Lung (tissue), 16 donors: ENCODE measurements around the gene NAA35. TPM values are rescaled to one million over a fixed set of nuclear protein-coding genes. Genes with fewer than 3 reads are reported as not detected.

ENCODE experiments used
- ATAC-seq: fragments of 200-7000 bp; cut with Tn5 transposase; one replicate; pipeline ENCODE4 v1.9.1; 2020; ENCODE audit warnings: moderate number of reproducible peaks; ENCODE audit not compliant: insufficient read depth, low FRiP score
- DNase-seq, 3 donors: peaks; one replicate each; pipeline ENCODE4 v3.0.0-alpha.2; 2013 to 2017
- H3K27ac ChIP-seq, 2 donors: one replicate each; pipeline ENCODE4 v1.5.1; 2013; ENCODE audit warnings: mild to moderate bottlenecking in 2 of 2, moderate library complexity in 2 of 2, control low read depth in 1 of 2, inconsistent platforms in 1 of 2, low read depth in 1 of 2, low read length in 1 of 2
- H3K27me3 ChIP-seq, 3 donors: one replicate each; pipeline ENCODE4 v1.5.1; 2013; ENCODE audit warnings: low read length in 2 of 3; ENCODE audit not compliant: control insufficient read depth in 3 of 3, insufficient read depth in 3 of 3
- H3K36me3 ChIP-seq, 4 donors: one replicate each; pipeline ENCODE4 v1.5.1; 2013; ENCODE audit warnings: low read length in 4 of 4, mild to moderate bottlenecking in 1 of 4, moderate library complexity in 1 of 4; ENCODE audit not compliant: control insufficient read depth in 4 of 4, insufficient read depth in 4 of 4
- H3K4me1 ChIP-seq, 5 donors: one replicate each; pipeline ENCODE4 v1.5.1; 2013; ENCODE audit warnings: low read length in 5 of 5, mild to moderate bottlenecking in 2 of 5, moderate library complexity in 1 of 5; ENCODE audit not compliant: control insufficient read depth in 5 of 5, insufficient read depth in 5 of 5
- H3K4me3 ChIP-seq: one replicate; pipeline ENCODE4 v1.5.1; 2013; ENCODE audit warnings: mild to moderate bottlenecking, control low read depth, moderate library complexity
- H3K9ac ChIP-seq, 2 donors: one replicate each; pipeline ENCODE4 v1.5.1; 2013; ENCODE audit warnings: low read length in 2 of 2, control low read depth in 1 of 2; ENCODE audit not compliant: insufficient read depth in 1 of 2
- H3K9me3 ChIP-seq, 4 donors: one replicate each; pipeline ENCODE4 v1.5.1; 2013; ENCODE audit warnings: low read length in 3 of 4, mild to moderate bottlenecking in 1 of 4, moderate library complexity in 1 of 4; ENCODE audit not compliant: control insufficient read depth in 4 of 4, insufficient read depth in 3 of 4
- CTCF ChIP-seq: IDR thresholded peaks from 2 replicates; pipeline ENCODE4 v1.5.1; 2012; ENCODE audit warnings: mild to moderate bottlenecking; ENCODE audit errors: control extremely low read depth, extremely low read depth
- WGBS, 2 donors: extraction: QIAGEN DNeasy Blood & Tissue Kit; methylation state at CpG; one replicate each; pipeline ENCODE4 v1.1.7; 2013; 5-methylcytosine and 5-hydroxymethylcytosine counted together
- long read RNA-seq, 5 donors: transcript quantifications; one replicate each; lab custom pipeline, GENCODE V29; 2026
- polyA plus RNA-seq, 2 donors: library from polyadenylated mRNA; stranded (reverse); fragments of 200-250 nt; gene quantifications; one replicate each; pipeline ENCODE4 v1.2.1, GENCODE V29; 2013
- total RNA-seq, 2 donors: library from RNA; depleted of rRNA in 1 of 2; stranded (reverse); fragments of >200 nt in 1 of 2; gene quantifications; one replicate each; pipeline ENCODE4 v1.2.1, GENCODE V29; 2014 to 2021
- donor health status: control.
- donor health status: control.
- donor health status: Bipolar disorder and iron deficiency.
- donor health status: healthy.
- donor health status: DM: yes; HTN: yes; CAD: no.

The NAA35 gene
- total RNA-seq, result 10 to 100 TPM; 21.8 to 33.9 TPM
- 10 to 100 TPM in 1 of 2 donors, 1 to 10 TPM in 1; 6.8 to 10.7 TPM for polyA plus RNA-seq
- long read RNA-seq, donor 1, partial matches to known transcripts, result 25 of 115 reads
- long read RNA-seq, donor 1, other reads (novel, unspliced or antisense), result 89 of 115 reads
- long read RNA-seq, donor 2, partial matches to known transcripts, result 0 of 7 reads
- long read RNA-seq, donor 2, other reads (novel, unspliced or antisense), result 7 of 7 reads
- long read RNA-seq, donor 3, partial matches to known transcripts, result 13 of 40 reads
- long read RNA-seq, donor 3, other reads (novel, unspliced or antisense), result 27 of 40 reads
- long read RNA-seq, donor 4, partial matches to known transcripts, result 0 of 7 reads
- long read RNA-seq, donor 4, other reads (novel, unspliced or antisense), result 7 of 7 reads
- long read RNA-seq, donor 5, result 0 reads

- H3K27ac ChIP-seq, result peak within 1 kb of the TSS; percentile 94 to 96
- peak within 1 kb of the TSS; percentile 89 for H3K4me3 ChIP-seq
- H3K27me3 ChIP-seq, result no peaks in the 10 kb centered on the region
- peaks cover under 1 to 14% (median 5%) of the 10 kb centered on the region in 4 donors for H3K36me3 ChIP-seq
- H3K4me1 ChIP-seq, result peaks cover 1 to 14% (median 5%) of the 10 kb centered on the region in 5 donors
- DNase-seq (peak; percentile 99), ATAC-seq (peak; percentile 92)
- peak within 1 kb of the TSS; percentile 82 to 99 for H3K9ac ChIP-seq
- peaks cover 0 to 4% (median 0%) of the 10 kb centered on the region in 4 donors for H3K9me3 ChIP-seq
- 0 to 1% methylated on average over 59 to 93 of the region's 93 CpGs for WGBS, 2 donors
- TF ChIP-seq CTCF, result no peak
Observed at GRCh38 chr9:85940832-85941621, at the start of gene NAA35. TSS of gene NAA35 (plus strand) at chr9:85941146. CDS start at chr9:85942160, 1,014 bp downstream.

GRCh38 chr9:85892401-85892800 lies 48.5 kb upstream of the NAA35 start:
- Histone ChIP-seq H3K9ac (no peak overlapping the region), H3K36me3 (peaks cover 0 to 4% (median 0%) of the 10 kb centered on the region in 4 donors), H3K4me3 (no peak overlapping the region), H3K27ac (no peak overlapping the region), H3K9me3 (no peaks in the 10 kb centered on the region), H3K4me1 (no peaks in the 10 kb centered on the region), H3K27me3 (no peaks in the 10 kb centered on the region)
- WGBS, 2 donors, result 47 to 81% methylated on average over 1 of the region's 1 CpG
- no peak for TF ChIP-seq CTCF
- no peak for DNase-seq
- no peak for ATAC-seq

GRCh38 chr9:85895685-85896084 lies 45.3 kb upstream of the NAA35 start:
- H3K27ac ChIP-seq, result no peak overlapping the region
- no peaks in the 10 kb centered on the region for H3K9me3 ChIP-seq
- no peaks in the 10 kb centered on the region for H3K4me1 ChIP-seq
- ATAC-seq (no peak), DNase-seq (no peak)
- TF ChIP-seq CTCF, result no peak
- no peaks in the 10 kb centered on the region for H3K27me3 ChIP-seq
- peaks cover 0 to 4% (median 0%) of the 10 kb centered on the region in 4 donors for H3K36me3 ChIP-seq
- no peak overlapping the region for H3K4me3 ChIP-seq
- no peak overlapping the region for H3K9ac ChIP-seq
- WGBS, 2 donors, result 89 to 94% methylated on average over 2 of the region's 2 CpGs
